HG03378 (cell line): Measurements from ENCODE around the gene SELP.

Experiments
- ATAC-seq: cut with Tn5 transposase; IDR thresholded peaks from one replicate; pipeline ENCODE4 v1.9.1; 2021; ENCODE audit warnings: mild to moderate bottlenecking, moderate library complexity; ENCODE audit not compliant: unreplicated experiment

SELP gene

DNA sequence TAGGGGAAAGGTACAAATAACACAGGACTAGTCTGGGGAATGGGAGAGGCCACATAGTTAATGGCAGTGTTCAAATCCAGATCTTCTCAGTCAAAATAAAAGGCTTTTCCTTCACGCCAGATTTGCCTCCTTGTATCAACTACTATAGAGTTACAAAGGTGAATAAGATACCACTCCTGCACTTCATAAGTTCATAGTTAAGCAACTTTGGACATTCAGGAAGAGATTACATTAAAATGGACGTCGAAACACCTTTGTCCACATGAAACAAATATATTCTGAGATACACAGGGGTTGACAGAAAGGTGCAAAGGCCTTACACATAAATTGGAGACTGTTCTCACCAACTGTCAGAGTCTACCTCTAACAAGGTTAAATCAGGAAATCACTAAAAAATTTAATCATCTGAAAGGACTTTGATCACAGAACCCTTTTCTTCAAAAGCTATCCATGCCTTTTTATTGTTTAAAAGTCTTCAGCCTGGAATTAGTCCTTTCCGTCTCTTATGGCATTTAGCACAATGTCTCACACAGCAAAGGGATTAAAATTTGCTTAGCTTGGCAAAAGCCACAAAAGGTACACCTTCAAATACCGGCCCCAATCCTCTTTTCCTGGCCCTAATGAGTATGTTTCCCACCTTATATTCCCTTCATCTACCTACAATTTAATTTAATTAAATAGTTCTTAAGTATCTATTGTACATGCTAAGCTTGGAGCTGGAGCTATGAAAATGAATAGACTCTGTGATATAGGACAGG is 51.8 kb downstream of the SELP start:
- no peak for ATAC-seq

DNA sequence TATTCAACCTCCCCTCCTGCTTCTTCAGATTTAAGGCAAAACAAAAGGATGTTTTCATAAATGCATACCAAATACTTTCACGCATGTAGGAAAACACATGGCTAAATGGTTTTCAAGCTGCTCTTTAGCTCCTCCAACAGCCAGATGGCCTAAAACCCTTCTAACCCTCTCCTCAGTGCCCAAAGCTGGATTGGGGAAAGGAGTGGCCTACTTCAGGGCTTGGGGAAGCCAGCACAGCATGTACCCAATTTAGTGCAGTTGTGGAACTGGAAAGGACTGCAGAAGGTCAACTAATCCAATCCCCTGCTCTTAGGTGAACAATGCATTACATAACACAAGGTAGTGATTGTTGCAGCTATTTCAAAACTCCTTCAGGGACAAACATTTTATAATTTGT is 53.0 kb downstream of the SELP start:
- ATAC-seq, result no peak

DNA sequence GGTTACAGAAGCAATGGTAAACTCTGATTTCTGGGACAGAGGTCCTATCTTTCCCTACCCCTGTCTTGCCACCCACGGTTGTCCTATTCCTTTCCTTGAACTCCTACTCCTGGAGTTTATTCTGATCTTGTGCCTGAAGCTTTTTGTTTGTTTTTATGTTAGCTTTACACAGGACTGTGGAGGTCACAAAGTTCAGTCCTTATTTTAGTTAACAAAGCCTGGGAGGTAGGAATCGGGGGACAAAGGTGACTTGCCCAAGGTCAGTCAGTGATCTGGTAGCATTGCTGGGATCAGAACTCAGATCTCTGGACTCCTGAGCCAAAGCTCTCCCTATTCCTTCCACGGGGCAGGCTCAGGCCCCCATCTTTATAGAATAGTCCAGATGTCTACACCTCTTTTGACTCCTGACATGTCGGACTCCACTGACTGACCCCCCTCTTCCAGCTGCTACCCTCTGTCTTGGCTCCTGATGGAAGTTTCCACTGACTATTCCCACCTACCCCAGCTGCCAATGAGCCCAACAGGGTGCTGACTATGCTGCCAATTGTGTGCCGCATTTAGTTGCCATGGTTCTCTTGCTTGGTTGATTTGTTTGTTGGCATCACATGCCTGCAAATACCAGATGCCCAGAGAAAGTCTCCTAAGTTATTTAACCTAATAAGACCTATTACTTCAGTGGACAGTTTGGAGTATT is 53.5 kb downstream of the SELP start:
- ATAC-seq, result no peak

DNA sequence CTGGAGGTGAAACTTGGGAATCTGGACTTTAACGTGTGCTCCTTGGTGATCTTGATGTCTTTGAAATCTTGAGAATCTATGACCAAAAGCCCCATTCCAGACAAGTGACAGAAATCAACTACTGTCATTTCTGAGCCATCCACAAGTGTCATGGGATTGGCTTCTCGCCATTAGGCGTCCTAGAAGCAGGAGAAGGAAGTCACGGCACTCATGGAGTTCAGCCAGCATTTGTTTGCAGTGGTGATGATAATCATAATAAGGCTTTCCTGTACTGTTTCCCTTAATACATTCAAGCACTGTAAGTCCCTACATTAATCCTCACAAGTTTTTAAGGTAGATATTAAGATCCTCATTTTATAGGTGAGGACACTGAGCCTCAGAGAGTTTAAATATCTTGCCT is 55.6 kb downstream of the SELP start:
- ATAC-seq, result no peak

DNA sequence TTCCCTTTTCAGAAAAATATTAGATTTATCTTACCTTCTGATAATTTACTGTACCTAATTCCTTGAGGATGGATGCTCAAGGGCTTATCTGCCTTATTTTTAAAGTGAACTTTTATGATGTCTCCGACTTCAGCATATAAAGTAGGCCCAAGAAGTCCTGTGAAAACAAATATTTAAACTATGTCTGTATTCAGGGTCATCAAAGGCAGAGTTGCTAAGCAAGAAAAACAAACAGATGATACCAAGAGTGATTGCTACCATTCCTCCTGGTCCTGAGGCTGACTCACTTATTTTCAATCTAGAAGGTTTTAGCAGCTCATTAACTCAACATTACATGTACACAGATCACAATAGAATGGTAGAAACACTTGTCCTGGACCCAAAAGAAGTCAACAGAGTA is 57.7 kb downstream of the SELP start:
- no peak for ATAC-seq

DNA sequence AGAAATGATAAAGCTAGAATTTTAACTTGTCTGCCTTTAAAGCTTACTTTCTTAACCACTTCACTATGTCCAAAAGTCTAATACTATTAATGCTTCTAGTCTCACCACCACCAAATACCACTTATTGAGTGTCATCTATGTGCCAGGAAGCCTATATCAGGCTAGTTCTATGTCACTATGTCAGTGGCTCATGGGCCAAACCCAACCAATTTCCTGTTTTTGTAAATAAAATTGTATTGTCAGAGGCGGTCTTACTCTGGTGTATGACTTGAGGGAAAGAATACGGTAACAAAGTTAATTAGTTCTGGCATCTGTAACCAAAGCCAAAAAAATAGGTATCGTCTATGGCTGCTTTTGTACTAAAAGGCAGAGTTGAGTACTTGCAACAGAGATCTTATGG is 58.5 kb downstream of the SELP start:
- no peak for ATAC-seq

DNA sequence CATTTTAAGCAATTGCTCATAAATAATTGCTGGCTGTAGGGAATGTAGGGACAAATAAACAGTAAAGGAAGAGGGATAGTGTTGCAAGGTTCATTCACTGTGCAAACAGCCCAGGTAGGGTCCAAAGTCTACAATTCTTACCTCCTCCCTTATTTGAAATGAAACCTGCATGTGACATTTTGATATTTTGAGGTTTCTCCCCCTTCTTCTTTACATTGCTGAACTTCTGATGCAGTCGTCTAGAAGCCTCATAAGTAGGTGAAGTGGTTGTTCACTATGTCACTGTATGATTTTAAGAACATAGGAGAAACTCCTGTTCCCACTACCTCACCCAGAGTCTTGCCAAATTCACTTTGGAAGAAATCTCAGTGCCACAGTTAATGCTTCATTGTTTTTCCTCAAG is 59.8 kb downstream of the SELP start:
- no peak for ATAC-seq

DNA sequence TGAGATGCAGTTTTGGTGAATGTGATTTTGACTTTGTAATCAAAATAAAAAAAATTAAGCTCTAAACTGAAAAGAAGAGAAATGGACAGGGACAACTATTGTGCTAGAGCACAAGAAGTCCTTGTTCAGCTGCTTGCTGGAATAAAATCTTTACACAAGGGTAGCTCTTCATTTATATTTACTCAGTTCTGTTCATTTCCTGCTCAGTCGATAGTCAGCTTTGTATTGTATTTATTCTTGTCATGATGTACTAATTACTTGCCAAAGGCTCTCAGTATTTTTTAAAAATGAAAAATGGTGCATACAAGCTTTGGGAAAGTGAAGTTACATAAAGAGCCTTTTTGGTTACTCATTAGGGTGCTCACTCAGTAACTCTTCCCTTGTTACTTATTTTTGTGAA is 61.4 kb downstream of the SELP start:
- ATAC-seq, result no peak

DNA sequence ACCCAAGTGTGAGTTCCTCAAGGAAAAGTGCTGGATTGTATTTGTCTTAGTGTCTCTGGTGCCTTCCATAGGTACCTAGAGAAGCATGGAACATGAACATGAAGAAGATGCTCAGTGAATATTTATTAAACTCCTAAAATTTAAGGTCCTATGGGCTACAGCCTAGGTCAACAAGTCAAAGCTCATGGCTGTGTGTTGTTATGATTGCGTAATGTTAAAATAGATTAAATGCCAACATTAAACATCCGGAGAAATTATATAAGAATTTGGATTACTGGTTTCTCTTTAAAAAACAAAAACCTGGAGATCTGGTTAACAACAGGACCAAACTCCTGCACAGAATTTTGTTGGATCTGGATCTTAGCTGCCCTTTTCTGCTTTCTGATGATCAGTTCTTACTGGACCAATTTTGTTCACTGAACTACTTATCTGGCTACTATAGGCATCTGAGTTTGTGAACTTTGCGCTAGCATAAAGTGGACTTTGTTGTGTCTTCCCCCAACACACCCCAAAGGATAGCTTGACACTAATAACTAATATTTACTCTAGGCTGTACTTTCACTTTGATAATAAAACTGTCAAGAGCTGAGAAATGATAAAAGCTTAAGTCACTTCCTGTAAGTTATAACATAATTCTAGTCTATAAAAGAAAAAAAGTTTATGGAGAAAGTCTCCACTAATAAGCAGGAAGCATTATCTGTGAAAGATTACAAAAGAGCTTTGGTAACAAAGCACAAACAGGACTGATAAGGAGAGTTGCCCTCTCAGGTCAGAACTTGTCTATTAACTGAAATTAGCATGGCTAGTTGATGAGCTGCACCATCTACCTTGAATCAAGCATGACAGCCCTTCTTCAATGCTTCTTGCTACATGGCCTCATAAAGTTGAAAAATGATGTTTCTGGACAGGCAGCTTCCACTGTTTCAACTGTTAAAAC is 64.3 kb downstream of the SELP start:
- ATAC-seq, result no peak

DNA sequence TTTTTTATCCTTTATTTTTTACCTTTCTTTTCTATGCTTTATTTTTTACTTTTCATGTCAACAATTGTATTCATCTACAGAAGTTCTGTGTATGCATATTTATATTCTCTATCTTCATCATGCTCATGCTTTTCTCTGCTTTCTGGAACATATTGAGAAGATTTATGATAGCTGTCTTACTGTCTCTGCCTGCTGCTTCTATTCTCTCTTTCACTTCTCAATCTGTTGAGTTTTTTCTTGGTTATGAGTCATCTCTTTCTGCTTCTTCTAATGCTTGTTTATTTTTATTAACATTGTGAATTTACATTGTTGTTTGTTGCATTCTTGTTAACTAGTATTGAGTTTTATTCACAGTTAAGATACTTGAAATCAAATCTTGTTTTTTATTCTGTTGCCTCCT is 66.3 kb downstream of the SELP start:
- no peak for ATAC-seq

DNA sequence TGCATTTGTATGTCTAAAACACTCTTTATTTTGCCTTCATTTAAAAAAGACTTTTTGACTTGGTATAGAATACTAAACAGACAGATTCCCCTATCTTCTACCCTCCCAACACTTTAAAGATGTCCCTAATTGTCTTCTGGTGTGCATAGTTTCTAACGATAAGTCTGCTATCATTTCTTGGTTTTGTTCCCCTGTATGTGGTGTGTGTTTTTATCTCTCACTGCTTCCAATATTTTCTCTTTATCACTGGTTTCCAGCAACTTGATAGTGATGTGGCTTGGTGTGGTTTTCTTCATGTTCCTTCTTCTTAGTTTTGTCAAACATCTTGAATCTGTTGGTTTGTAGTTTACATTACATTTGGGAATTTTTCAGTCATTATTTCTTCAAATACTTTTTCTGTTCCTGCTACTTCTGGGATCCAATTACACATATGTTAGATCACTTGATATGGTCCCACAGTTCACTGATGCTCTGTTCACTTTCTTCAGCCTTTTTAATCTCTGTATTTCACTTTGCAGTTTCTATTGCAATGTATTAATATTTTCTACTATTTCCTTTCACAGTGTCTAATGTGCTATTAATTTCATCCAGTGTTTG is 66.8 kb downstream of the SELP start:
- no peak for ATAC-seq

DNA sequence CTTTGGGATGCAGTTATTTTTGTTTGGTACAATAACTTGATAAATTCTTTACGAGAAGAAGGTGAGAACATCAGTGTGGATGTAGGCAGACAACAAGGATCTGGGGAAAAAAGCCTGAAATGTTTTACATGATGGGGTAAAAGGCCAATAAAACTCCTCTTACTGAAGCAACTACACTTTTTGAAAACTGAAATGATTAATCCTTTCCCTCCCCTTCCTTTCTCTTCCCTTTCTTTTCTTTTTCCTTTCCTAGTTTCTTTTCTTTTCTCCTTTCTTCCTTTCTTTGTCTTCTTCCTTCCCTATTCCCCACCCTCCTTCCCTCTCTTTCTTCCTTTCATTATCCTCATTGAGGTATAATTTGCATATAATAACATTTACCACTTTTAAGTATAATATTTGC is 68.2 kb downstream of the SELP start:
- no peak for ATAC-seq

DNA sequence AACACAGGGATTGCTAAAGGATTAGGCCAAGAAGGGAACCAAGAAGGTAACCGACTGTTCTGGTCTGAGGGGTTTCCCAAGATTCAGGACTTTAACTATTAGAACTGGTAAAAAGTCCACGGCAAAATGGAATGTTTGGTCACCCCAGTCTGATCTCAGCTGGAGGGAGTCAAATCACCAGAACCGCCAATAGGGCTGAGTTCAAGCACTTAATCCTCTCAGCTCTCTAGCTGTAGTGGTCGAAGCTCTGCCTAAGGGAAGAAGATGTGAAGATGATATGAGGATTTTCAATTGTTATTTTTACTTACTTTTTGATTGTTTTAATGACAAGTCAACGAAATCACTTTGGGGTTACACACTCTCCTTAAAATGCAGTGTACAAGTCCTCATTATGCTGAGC is 72.8 kb downstream of the SELP start:
- no peak for ATAC-seq

DNA sequence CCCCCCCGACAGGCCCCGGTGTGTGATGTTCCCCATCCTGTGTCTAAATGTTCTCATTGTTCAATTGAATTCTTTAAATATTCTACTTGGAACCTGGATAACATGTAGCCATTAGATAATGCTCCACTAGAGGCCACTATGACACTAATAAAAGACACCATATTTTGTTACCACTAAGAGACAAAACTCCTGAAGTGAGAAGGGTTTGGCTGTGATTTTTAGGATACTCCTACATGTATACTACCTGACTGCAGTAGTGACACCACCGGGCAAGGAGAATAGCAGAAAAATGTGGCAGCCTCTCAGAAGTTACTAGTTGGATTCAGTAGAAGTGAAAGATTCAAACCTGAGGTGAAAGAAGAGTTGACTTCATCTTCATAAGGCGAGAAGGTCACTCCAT is 79.6 kb downstream of the SELP start:
- no peak for ATAC-seq

DNA sequence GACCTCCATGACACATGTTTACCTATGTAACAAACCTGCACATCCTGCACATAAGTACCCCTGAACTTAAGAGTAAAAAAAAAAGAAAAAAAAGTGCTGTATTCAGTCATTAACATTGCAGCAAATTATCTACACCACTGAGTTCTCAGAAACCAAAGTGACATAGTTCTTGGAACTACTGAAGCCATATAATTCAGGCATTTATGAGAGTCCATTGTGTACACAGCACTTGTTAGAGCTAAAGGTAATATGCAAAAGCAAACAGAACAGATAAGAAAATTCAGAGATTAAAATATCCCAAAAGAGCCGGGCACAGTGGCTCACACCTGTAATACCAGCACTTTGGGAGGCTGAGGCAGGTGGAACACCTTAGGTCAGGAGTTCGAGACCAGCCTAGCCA is 81.6 kb downstream of the SELP start:
- no peak for ATAC-seq

DNA sequence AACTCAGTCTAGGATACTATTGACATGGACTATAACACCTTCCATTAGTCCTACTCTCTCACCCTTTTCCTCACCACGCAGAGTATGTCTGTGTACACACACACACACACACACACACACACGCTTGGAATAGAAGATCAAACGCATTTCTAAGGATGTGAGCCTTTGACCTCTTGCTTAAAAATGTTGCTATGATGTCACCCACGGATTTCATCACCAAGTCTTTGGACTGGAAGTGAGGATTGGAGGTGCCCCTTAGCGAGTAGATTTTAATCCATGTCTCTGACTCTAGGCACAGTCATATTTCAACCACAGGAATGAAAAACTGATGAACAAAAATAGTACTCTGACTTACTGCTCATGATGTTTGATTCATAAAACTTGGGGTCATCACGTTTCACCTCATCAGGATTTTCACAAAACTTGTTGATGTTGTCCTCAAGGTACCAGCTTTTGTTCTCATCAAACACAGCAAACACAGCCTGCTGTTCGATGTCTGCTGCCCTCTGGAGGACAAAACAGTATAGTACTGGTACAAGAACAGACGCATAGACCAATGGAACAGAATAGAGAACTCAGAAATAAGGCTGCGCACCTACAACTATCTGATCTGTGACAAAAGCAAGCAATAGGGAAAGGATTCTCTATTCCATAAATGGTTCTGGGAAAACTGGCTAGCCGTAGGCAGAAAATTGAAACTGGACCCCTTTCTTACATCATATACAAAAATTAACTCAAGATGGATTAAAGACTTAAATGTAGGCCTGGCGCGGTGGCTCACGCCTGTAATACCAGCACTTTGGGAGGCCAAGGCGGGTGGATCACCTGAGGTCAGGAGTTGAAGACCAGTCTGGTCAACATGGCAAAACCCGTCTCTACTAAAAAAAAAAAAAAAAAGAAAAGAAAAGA is 83.6 kb downstream of the SELP start:
- peak; percentile 58 for ATAC-seq

DNA sequence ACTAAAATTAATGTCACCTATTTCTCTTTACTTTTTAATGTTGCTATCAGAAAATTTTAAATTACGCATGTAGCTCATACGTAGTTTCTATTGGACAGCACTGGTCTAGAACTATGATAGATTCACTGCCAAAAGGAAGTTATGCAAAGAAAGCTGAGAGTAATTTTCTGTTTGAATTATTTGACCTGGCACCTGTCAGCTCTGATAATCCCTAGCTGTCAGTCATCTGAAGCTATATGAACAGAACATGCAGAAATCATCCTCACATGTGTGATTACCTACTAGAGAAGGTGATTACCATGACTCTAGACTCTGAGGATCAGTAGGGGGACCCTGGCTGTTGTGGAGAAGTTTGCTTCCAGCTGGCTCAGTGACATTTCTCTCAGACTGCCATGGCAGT is 84.5 kb downstream of the SELP start:
- ATAC-seq, result no peak

DNA sequence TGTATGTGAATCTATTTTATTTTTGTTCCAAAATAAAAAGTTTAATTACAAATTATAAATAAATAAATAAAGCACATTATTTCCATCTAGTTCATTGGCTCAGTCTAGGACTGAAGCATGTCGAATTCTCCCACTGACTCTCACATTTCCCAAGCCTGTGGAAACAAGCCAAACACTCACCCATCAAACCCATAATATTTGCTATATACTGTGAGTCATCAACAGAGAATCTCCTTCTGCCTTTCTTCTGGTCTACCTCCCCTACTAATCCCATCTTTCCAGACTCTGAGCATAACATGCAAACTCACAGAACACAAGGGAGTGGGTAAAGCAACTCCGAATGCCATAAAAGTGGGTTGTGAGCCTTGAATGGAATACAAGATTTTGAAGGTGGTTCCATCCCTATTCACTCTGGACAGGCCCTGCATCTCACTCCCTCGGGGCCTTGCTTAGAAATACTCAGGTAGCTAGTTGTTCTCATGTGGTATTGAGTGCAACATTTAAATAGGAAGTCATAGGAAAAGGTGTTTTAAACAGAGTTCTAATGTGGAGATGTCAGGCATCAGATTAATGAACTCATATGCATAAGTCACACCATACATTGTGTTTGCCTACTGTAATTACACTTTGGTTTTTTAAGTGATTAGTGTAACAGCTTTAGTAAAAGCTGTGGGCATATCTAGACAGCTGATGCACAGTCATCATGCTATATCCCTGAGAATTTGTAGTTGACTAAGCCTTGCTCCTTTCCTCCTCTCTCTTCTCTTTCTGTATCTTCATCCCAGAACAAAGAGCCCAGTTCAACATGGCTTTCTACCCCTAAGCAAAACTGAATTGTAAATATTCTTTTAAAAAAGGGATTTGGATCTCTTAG is 90.7 kb downstream of the SELP start:
- no peak for ATAC-seq
